HepG2 (cell line): ENCODE results near the gene DHTKD1. TPM values are rescaled to one million over a fixed set of nuclear protein-coding genes. Genes with fewer than 3 reads are reported as not detected.

Experiments
- AHR ChIP-seq: IDR thresholded peaks from 2 replicates; pipeline ENCODE4 v1.6.1; 2018; ENCODE audit warnings: missing genetic modification reagents, missing compliant biosample characterization
- BORCS8-MEF2B ChIP-seq: sonication (generic); formaldehyde crosslinking; IDR thresholded peaks from 2 replicates; pipeline ENCODE4 v1.8.0; 2022; ENCODE audit warnings: mild to moderate bottlenecking, missing genetic modification reagents
- KLF11 ChIP-seq: IDR thresholded peaks from 2 replicates; pipeline ENCODE4 v1.6.1; 2016; ENCODE audit warnings: missing compliant biosample characterization
- MBD4 ChIP-seq: IDR thresholded peaks from 2 replicates; pipeline ENCODE4 v1.6.1; 2012; ENCODE audit warnings: low read length, inconsistent platforms, borderline replicate concordance
- PAWR ChIP-seq: sonication (generic); formaldehyde crosslinking; IDR thresholded peaks from 2 replicates; pipeline ENCODE4 v1.4.0; 2020; ENCODE audit warnings: missing genetic modification reagents, mild to moderate bottlenecking, borderline replicate concordance
- REPIN1 ChIP-seq: sonication (generic); formaldehyde crosslinking; IDR thresholded peaks from 2 replicates; pipeline ENCODE4 v1.8.0; 2022; ENCODE audit warnings: missing genetic modification reagents, low read depth, mild to moderate bottlenecking, borderline replicate concordance
- TOE1 ChIP-seq: sonication (generic); formaldehyde crosslinking; IDR thresholded peaks from 2 replicates; pipeline ENCODE4 v1.4.0; 2020; ENCODE audit warnings: mild to moderate bottlenecking, missing genetic modification reagents
- ZBTB20 ChIP-seq: sonication (generic); formaldehyde crosslinking; IDR thresholded peaks from 2 replicates; pipeline ENCODE4 v1.8.1; 2023; ENCODE audit warnings: missing genetic modification reagents, low read depth, mild to moderate bottlenecking, borderline replicate concordance
- ZNF296 ChIP-seq: sonication (generic); formaldehyde crosslinking; conservative IDR thresholded peaks from 2 replicates; pipeline ENCODE4 v1.5.0; 2020; ENCODE audit warnings: mild to moderate bottlenecking, missing genetic modification reagents
- ZNF34 ChIP-seq: sonication (generic); formaldehyde crosslinking; IDR thresholded peaks from 2 replicates; pipeline ENCODE4 v1.4.0; 2020; ENCODE audit warnings: mild to moderate bottlenecking, missing genetic modification reagents, borderline replicate concordance
- ZNF570 ChIP-seq: sonication (generic); formaldehyde crosslinking; IDR thresholded peaks from 2 replicates; pipeline ENCODE4 v1.4.0; 2020; ENCODE audit warnings: mild to moderate bottlenecking, missing genetic modification reagents, borderline replicate concordance
- ZNF652 ChIP-seq: IDR thresholded peaks from 2 replicates; pipeline ENCODE4 v1.6.1; 2016; ENCODE audit warnings: low read depth, borderline replicate concordance
- ZNF709 ChIP-seq: sonication (generic); formaldehyde crosslinking; IDR thresholded peaks from 2 replicates; pipeline ENCODE4 v1.5.0; 2020; ENCODE audit warnings: mild to moderate bottlenecking, missing genetic modification reagents
- polyA plus RNA-seq, 8 experiments: library from polyadenylated mRNA; depleted of rRNA in 3 of 8; stranded (reverse) in 7 of 8; unstranded in 1 of 8; fragments of >200 nt; fragmentation: Illumina TruSeq in 4 of 8; extraction: Trizol in 4 of 8; gene quantifications; 2 replicates each; pipeline versions ENCODE4 v1.2.1 to v1.2.3, GENCODE V29; 2011 to 2016; ENCODE audit warnings: low read depth in 4 of 8, missing spikeins in 1 of 8, mixed read lengths in 1 of 8; ENCODE audit not compliant: insufficient read depth in 1 of 8
- total RNA-seq, 5 experiments: library from RNA; depleted of rRNA; stranded (reverse); fragments of >200 nt; fragmentation: Illumina TruSeq; extraction: Trizol; gene quantifications; 2 replicates each; pipeline ENCODE4 v1.2.3, GENCODE V29; 2016; ENCODE audit warnings: low read depth in 1 of 5
- TF ChIP-seq, protein P1 (sequence below): sonication (generic); formaldehyde crosslinking; IDR thresholded peaks from 2 replicates; pipeline ENCODE4 v1.5.0; 2020; ENCODE audit warnings: missing genetic modification reagents
- TF ChIP-seq, protein P2 (sequence below): sonication (generic); formaldehyde crosslinking; IDR thresholded peaks from 2 replicates; pipeline ENCODE4 v1.4.0; 2020; ENCODE audit warnings: missing genetic modification reagents
- TF ChIP-seq, protein P3 (sequence below): IDR thresholded peaks from 2 replicates; pipeline ENCODE4 v1.6.1; 2016; ENCODE audit warnings: low read depth, borderline replicate concordance
- TF ChIP-seq, protein P4 (sequence below), 2 experiments: sonication (generic) in 1 of 2; formaldehyde crosslinking in 1 of 2; IDR thresholded peaks; 2 replicates each; pipeline versions ENCODE4 v1.4.0 to v1.6.1; 2016 to 2020; ENCODE audit warnings: borderline replicate concordance in 1 of 2, low read depth in 1 of 2, mild to moderate bottlenecking in 1 of 2, missing genetic modification reagents in 1 of 2
- TF ChIP-seq, protein P5 (sequence below): sonication (generic); formaldehyde crosslinking; IDR thresholded peaks from 2 replicates; pipeline ENCODE4 v1.4.0; 2020; ENCODE audit warnings: mild to moderate bottlenecking, low read depth, missing genetic modification reagents

The DHTKD1 gene
- total and polyA plus RNA-seq, 2 of the 13 experiments (the other 11 are each of a cell fraction or from before 2014, with no cell fraction given) = 9.6 to 14.1 TPM

DNA sequence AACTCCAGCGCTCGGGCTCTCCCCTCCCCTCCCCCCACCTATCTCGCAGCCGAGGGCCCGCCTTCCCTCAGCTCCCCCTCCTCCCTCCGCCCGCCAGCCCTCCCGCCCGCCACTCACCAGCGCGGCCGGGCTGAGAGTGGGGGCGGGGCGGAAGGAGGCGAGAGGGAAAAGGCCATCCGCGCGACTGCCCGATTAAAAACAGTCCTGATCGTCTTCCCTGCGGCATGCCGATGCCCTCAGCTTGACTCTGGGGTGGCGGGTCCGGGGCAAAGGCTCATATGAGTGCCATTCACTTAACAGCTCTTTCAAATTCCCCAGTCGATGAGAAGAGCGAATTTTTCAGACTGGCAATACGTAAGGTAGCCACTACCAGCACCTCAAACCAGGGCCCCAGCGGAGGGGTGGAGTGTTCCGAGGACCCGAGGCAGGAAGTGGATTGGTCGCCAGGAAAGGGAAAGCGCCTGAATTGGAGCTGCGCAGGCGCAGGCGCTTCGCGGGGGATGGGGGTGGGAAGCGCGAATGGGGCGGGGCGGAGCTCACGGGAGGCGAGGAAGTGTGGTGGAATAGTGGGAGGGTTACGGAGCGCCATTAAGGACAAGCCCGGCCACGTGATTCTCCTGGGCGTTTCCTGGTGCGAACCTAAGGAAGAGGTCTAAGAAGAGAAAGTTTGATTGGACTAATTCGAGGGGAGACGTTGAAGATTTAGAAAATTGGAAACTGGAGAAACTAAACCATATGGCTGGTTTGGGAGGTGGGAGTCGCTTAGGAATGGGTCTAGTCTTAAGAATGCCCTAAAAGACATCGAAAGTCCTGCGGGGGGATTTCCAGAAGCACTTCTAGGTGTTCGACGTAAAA is 25.7 kb upstream of the DHTKD1 start, which contains the start of gene UPF2 (continued):
- no peak for TF ChIP-seq ZNF296 (CRISPR knock-in tag)
- TF ChIP-seq, protein P1, sequence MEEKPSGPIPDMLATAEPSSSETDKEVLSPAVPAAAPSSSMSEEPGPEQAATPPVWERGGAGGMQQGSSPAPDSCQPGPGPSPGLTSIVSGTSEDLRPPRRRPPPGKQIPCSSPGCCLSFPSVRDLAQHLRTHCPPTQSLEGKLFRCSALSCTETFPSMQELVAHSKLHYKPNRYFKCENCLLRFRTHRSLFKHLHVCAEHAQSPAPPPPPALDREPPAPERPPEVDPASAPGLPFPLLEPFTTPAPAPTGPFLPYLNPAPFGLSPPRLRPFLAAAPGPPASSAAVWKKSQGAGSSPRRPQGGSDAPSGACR (CRISPR knock-in tag) = no peak; the same call in 1 of the 2 replicates
- no peak for TF ChIP-seq ZNF652 (CRISPR knock-in tag)
- no peak for TF ChIP-seq MBD4
- 0 out of 2 replicates have a peak, but pooled peaks have one; percentile 34 for TF ChIP-seq KLF11
- TF ChIP-seq, protein P2, sequence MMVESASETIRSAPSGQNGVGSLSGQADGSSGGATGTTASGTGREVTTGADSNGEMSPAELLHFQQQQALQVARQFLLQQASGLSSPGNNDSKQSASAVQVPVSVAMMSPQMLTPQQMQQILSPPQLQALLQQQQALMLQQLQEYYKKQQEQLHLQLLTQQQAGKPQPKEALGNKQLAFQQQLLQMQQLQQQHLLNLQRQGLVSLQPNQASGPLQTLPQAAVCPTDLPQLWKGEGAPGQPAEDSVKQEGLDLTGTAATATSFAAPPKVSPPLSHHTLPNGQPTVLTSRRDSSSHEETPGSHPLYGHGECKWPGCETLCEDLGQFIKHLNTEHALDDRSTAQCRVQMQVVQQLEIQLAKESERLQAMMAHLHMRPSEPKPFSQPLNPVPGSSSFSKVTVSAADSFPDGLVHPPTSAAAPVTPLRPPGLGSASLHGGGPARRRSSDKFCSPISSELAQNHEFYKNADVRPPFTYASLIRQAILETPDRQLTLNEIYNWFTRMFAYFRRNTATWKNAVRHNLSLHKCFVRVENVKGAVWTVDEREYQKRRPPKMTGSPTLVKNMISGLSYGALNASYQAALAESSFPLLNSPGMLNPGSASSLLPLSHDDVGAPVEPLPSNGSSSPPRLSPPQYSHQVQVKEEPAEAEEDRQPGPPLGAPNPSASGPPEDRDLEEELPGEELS (CRISPR knock-in tag) = no peak
- no peak for TF ChIP-seq ZNF34 (CRISPR knock-in tag)
- TF ChIP-seq, protein P3, sequence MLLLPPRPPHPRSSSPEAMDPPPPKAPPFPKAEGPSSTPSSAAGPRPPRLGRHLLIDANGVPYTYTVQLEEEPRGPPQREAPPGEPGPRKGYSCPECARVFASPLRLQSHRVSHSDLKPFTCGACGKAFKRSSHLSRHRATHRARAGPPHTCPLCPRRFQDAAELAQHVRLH (CRISPR knock-in tag) = 0 out of 2 replicates have a peak, but pooled peaks have one; percentile 11
- no peak for TF ChIP-seq ZNF570
- TF ChIP-seq, protein P4, sequence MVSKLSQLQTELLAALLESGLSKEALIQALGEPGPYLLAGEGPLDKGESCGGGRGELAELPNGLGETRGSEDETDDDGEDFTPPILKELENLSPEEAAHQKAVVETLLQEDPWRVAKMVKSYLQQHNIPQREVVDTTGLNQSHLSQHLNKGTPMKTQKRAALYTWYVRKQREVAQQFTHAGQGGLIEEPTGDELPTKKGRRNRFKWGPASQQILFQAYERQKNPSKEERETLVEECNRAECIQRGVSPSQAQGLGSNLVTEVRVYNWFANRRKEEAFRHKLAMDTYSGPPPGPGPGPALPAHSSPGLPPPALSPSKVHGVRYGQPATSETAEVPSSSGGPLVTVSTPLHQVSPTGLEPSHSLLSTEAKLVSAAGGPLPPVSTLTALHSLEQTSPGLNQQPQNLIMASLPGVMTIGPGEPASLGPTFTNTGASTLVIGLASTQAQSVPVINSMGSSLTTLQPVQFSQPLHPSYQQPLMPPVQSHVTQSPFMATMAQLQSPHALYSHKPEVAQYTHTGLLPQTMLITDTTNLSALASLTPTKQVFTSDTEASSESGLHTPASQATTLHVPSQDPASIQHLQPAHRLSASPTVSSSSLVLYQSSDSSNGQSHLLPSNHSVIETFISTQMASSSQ (IDR thresholded peaks at IDR 0.05; ENCODE audit: low read depth) = no peak
- TF ChIP-seq, protein P4 (CRISPR knock-in tag; IDR thresholded peaks at IDR 0.05; ENCODE audit: borderline replicate concordance) = no peak
- TF ChIP-seq BORCS8-MEF2B (CRISPR knock-in tag) = no peak
- TF ChIP-seq PAWR (CRISPR knock-in tag) = no peak
- no peak for TF ChIP-seq TOE1
- peak; percentile 66; the same call in 1 of the 2 replicates for TF ChIP-seq ZNF709 (CRISPR knock-in tag)
- TF ChIP-seq, protein P5, sequence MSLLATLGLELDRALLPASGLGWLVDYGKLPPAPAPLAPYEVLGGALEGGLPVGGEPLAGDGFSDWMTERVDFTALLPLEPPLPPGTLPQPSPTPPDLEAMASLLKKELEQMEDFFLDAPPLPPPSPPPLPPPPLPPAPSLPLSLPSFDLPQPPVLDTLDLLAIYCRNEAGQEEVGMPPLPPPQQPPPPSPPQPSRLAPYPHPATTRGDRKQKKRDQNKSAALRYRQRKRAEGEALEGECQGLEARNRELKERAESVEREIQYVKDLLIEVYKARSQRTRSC = no peak
- TF ChIP-seq REPIN1 = no peak
- TF ChIP-seq AHR (CRISPR knock-in tag) = no peak
- no peak for TF ChIP-seq ZBTB20 (CRISPR knock-in tag)
